B cell (primary cell): ENCODE results near the gene COL17A1. TPM values are rescaled to one million over a fixed set of nuclear protein-coding genes. Genes with fewer than 3 reads are reported as not detected.
A peak's percentile ranks its signal among the peaks of the same experiment; 100 is the strongest.

Experiments used
- ATAC-seq: fragments of 200-7000 bp; cut with Tn5 transposase; one replicate; pipeline ENCODE4 v1.10.0; 2021; ENCODE audit warnings: low read depth, mild to moderate bottlenecking, moderate number of reproducible peaks, moderate library complexity
- CTCF ChIA-PET: fragments of 350-600 bp; sonication (Branson Sonifier 250); formaldehyde crosslinking; loops from one replicate; lab custom pipeline; 2021; ENCODE audit warnings: antibody characterized with exemption, inconsistent platforms; lab: Charles Lee
- POLR2A ChIA-PET: fragments of 350-600 bp; sonication (Branson Sonifier 250); formaldehyde crosslinking; loops from one replicate; lab custom pipeline; 2021; ENCODE audit warnings: antibody characterized with exemption; lab: Charles Lee
- DNase-seq: peaks from one replicate; pipeline ENCODE4 v3.0.0; 2013
- H2AFZ ChIP-seq: 2 replicates; pipeline ENCODE4 v1.6.1; 2012; ENCODE audit warnings: mild to moderate bottlenecking, low read depth, low read length; ENCODE audit not compliant: insufficient read depth, poor library complexity, severe bottlenecking
- H3K27ac ChIP-seq, 2 donors: 1 replicate in 1 of 2; 2 replicates in 1 of 2; pipeline ENCODE4 v1.5.1; 2012 to 2013; ENCODE audit warnings: low read length in 2 of 2, mild to moderate bottlenecking in 2 of 2, moderate library complexity in 1 of 2
- H3K27me3 ChIP-seq, 4 experiments: fragments of 200-600 bp in 1 of 4; sonication (generic) in 1 of 4; replicated peaks in 1 of 4; 1 replicate in 2 of 4; 2 replicates in 2 of 4; pipeline versions ENCODE4 v1.6.1 to v1.7.0; 2013 to 2016; ENCODE audit warnings: low read length in 3 of 4, mild to moderate bottlenecking in 2 of 4, mixed read lengths in 1 of 4, moderate library complexity in 1 of 4; ENCODE audit not compliant: insufficient read depth in 4 of 4, control insufficient read depth in 3 of 4; ENCODE audit errors: control extremely low read depth in 1 of 4
- H3K36me3 ChIP-seq, 2 experiments: replicated peaks in 1 of 2; 1 replicate in 1 of 2; 2 replicates in 1 of 2; pipeline versions ENCODE4 v1.6.1 to v1.7.1; 2013; ENCODE audit warnings: low read length in 1 of 2; ENCODE audit not compliant: insufficient read depth in 2 of 2, control insufficient read depth in 1 of 2; ENCODE audit errors: control extremely low read depth in 1 of 2, extremely low read depth in 1 of 2
- H3K4me1 ChIP-seq, 2 donors: fragments of 200-600 bp in 1 of 2; sonication (generic) in 1 of 2; 1 replicate in 1 of 2; 2 replicates in 1 of 2; pipeline versions ENCODE4 v1.5.1 to v1.6.1; 2013 to 2017; ENCODE audit warnings: low read length in 2 of 2; ENCODE audit not compliant: control insufficient read depth in 2 of 2, insufficient read depth in 2 of 2
- H3K4me2 ChIP-seq: replicated peaks from 2 replicates; pipeline ENCODE3; 2012; ENCODE audit warnings: mild to moderate bottlenecking, low read depth, low read length; ENCODE audit not compliant: poor library complexity, severe bottlenecking
- H3K4me3 ChIP-seq, 5 experiments: fragments of 200-600 bp in 1 of 5; sonication (generic) in 1 of 5; 1 replicate in 3 of 5; 2 replicates in 2 of 5; pipeline versions ENCODE4 v1.5.1 to v1.7.0; 2011 to 2016; ENCODE audit warnings: low read length in 4 of 5, mild to moderate bottlenecking in 4 of 5, low read depth in 2 of 5, control low read depth in 1 of 5, moderate library complexity in 1 of 5; ENCODE audit not compliant: insufficient read depth in 1 of 5; ENCODE audit errors: control extremely low read depth in 1 of 5, extremely low read depth in 1 of 5
- H3K79me2 ChIP-seq: fragments of 200-600 bp; sonication (generic); one replicate; pipeline ENCODE4 v1.6.0; 2016; ENCODE audit warnings: low read length; ENCODE audit not compliant: control insufficient read depth, insufficient read depth
- H3K9ac ChIP-seq: fragments of 200-600 bp; sonication (generic); 2 replicates; pipeline ENCODE4 v1.6.1; 2017; ENCODE audit warnings: mild to moderate bottlenecking, low read length, moderate library complexity
- H3K9me3 ChIP-seq, 3 donors: one replicate each; pipeline versions ENCODE4 v1.6.1 to v1.7.1; 2013; ENCODE audit warnings: low read length in 2 of 3; ENCODE audit not compliant: control insufficient read depth in 2 of 3, insufficient read depth in 1 of 3; ENCODE audit errors: control extremely low read depth in 1 of 3
- H4K20me1 ChIP-seq: 2 replicates; pipeline ENCODE4 v1.6.0; 2012; ENCODE audit warnings: mild to moderate bottlenecking, low read length; ENCODE audit not compliant: insufficient read depth, control insufficient read depth, poor library complexity, severe bottlenecking
- H3K27ac Mint-ChIP-seq: one replicate; pipeline ENCODE4 v1.8.0; 2021; ENCODE audit warnings: mixed read lengths
- H3K27me3 Mint-ChIP-seq: one replicate; pipeline ENCODE4 v1.8.0; 2021; ENCODE audit warnings: mixed read lengths
- H3K4me1 Mint-ChIP-seq: one replicate; pipeline ENCODE4 v1.8.0; 2021; ENCODE audit warnings: mixed read lengths
- H3K4me3 Mint-ChIP-seq: one replicate; pipeline ENCODE4 v1.8.0; 2021; ENCODE audit warnings: mixed read lengths
- H3K9me3 Mint-ChIP-seq: one replicate; pipeline ENCODE4 v1.8.0; 2022; ENCODE audit warnings: mixed read lengths; ENCODE audit not compliant: insufficient read depth
- CTCF ChIP-seq: fragments of 200-600 bp; IDR thresholded peaks from one replicate; pipeline ENCODE4 v1.8.0; 2022; ENCODE audit warnings: antibody characterized with exemption, mild to moderate bottlenecking
- EZH2 ChIP-seq: IDR thresholded peaks from 2 replicates; pipeline ENCODE4 v1.6.1; 2012; ENCODE audit warnings: borderline replicate concordance, low read depth, mild to moderate bottlenecking, moderate library complexity, low read length; ENCODE audit not compliant: insufficient read depth, poor library complexity, severe bottlenecking
- WGBS: methylation state at CpG from one replicate; pipeline ENCODE4 v1.1.5; 2013; ENCODE audit warnings: missing lambda C conversion rate; ENCODE audit not compliant: insufficient coverage; 5-methylcytosine and 5-hydroxymethylcytosine counted together
- intact Hi-C: fragments of 100-400 bp; cut with micrococcal nuclease; formaldehyde crosslinking; loops from one replicate; pipeline ENCODE4 v1.10.0; 2022
- polyA plus RNA-seq: library from polyadenylated mRNA; depleted of rRNA; stranded (reverse); fragments of >200 nt; gene quantifications from 2 replicates; pipeline ENCODE4 v1.2.3, GENCODE V29; 2012
- total RNA-seq, 2 donors: library from RNA; stranded (reverse); fragments of 120-200 nt in 1 of 2; gene quantifications; 1 replicate in 1 of 2; 2 replicates in 1 of 2; pipeline versions ENCODE4 v1.2.3 to v1.2.4, GENCODE V29; 2013 to 2022

COL17A1 gene
- total and polyA plus RNA-seq, 2 donors (not counting 1 experiment from before 2014, with no cell fraction given) = not detected

- Histone ChIP-seq H3K9ac (peak overlapping the region; percentile 100), H3K4me3 (peak overlapping the region; percentile 73 to 100 (median 95)), H2AFZ (peak overlapping the region; percentile 61), H3K36me3 (peaks cover 0 to 3% of the 10 kb centered on the region in 2 experiments), H4K20me1 (no peaks in the 10 kb centered on the region), H3K27me3 (no peaks in the 10 kb centered on the region), H3K9me3 (no peaks in the 10 kb centered on the region), H3K4me1 (peaks cover 10 to 13% of the 10 kb centered on the region in 2 donors), H3K4me2 (peak overlapping the region; percentile 91), H3K79me2 (peaks cover 3% of the 10 kb centered on the region), H3K27ac (peak overlapping the region; percentile 98 to 99)
- TF ChIP-seq CTCF = no peak
- no peak for TF ChIP-seq EZH2
- DNase-seq (peak; percentile 97), ATAC-seq (peak; percentile 35)
- Mint-ChIP-seq H3K27ac (peak overlapping the region; percentile 99), H3K4me1 (peaks cover 19% of the 10 kb centered on the region), H3K9me3 (no peaks in the 10 kb centered on the region), H3K4me3 (peak overlapping the region; percentile 96), H3K27me3 (no peaks in the 10 kb centered on the region)
- ChIA-PET CTCF (interaction anchor here (0.6 to 3.4 kb wide), 18 partner anchors 8 to 408 kb away, joined by 3 to 14 read pairs (median 4); partner anchors contain the start of gene ITPRIP), POLR2A (interaction anchor here (0.6 to 2.5 kb wide), 8 partner anchors 25 to 217 kb away, joined by 3 to 16 read pairs (median 4); partner anchors contain the start of genes ITPRIP and SLK)
- intact Hi-C loops = loop anchor here (1.0 to 5.0 kb wide), 10 partner anchors 148 to 1204 kb away; partner anchors contain the start of genes ATP5MK, CFAP58, CNNM2 and GSTO2
- under 1% methylated on average over 24 of the region's 28 CpGs for WGBS
Measured at GRCh38 chr10:104120903-104121484, 35.3 kb upstream of the COL17A1 start.

GRCh38 chr10:104120512-104120902 is 34.8 kb upstream of the COL17A1 start:
- H3K79me2 ChIP-seq = peaks cover 3% of the 10 kb centered on the region
- Mint-ChIP-seq H3K27me3 (no peaks in the 10 kb centered on the region), H3K27ac (peak overlapping the region; percentile 99), H3K9me3 (no peaks in the 10 kb centered on the region), H3K4me1 (peaks cover 19% of the 10 kb centered on the region), H3K4me3 (peak overlapping the region; percentile 96)
- ChIA-PET CTCF (interaction anchor here (0.6 to 3.4 kb wide), 6 partner anchors 18 to 233 kb away, joined by 4 to 14 read pairs (median 8); no protein-coding TSS in a partner anchor), POLR2A (interaction anchor here (0.6 to 2.5 kb wide), 4 partner anchors 25 to 204 kb away, joined by 3 to 16 read pairs (median 8); partner anchors contain the start of gene SLK)
- DNase-seq (no peak), ATAC-seq (no peak)
- peak overlapping the region; percentile 61 for H2AFZ ChIP-seq
- peaks cover 0 to 2% of the 10 kb centered on the region in 2 experiments for H3K36me3 ChIP-seq
- no peaks in the 10 kb centered on the region for H3K27me3 ChIP-seq
- H3K4me1 ChIP-seq = peaks cover 10 to 13% of the 10 kb centered on the region in 2 donors
- H3K4me2 ChIP-seq = peak overlapping the region; percentile 91
- peak overlapping the region; percentile 11 to 100 (median 95) for H3K4me3 ChIP-seq
- WGBS = no CpG with 5 or more reads among the region's 2 CpGs
- TF ChIP-seq EZH2 = no peak
- no peak for TF ChIP-seq CTCF
- no peaks in the 10 kb centered on the region for H3K9me3 ChIP-seq
- no peaks in the 10 kb centered on the region for H4K20me1 ChIP-seq
- H3K9ac ChIP-seq = peak overlapping the region; percentile 100
- intact Hi-C loops = loop anchor here (5.0 kb wide), 4 partner anchors 217 to 1203 kb away; partner anchors contain the start of genes ATP5MK, CNNM2, ITPRIP and PDCD11
- H3K27ac ChIP-seq = peak overlapping the region; percentile 98 to 99
